CD4-positive, alpha-beta T cell treated with Interleukin-15 for 4 hours (primary cell): Measurements from ENCODE around the gene CENPW.

Experiments
- DNase-seq: peaks from one replicate; pipeline ENCODE4 v3.0.0-alpha.2; 2020; ENCODE audit warnings: low spot score

CENPW gene

DNA sequence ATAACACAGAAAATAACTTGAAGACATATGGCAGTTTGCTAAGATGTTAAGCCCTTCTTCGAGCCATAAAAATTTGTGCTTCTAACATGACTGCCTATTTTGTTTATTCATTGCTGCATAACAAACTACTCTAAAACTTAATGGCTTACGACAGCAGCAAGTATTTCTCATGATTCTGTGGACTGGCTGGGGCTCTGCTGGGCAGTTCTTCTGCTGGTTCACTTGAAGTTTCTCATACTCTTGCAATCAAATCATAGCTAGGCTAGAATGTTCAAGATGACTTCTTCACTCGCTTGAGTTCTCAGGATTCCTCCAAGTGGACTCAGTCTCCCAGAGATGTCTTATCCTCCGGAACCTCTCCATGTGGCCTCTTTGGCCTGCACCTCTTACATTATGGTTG, 33.4 kb downstream of the CENPW start:
- DNase-seq = no peak

- no peak for DNase-seq
Observed at GRCh38 chr6:126374372-126374771, 34.5 kb downstream of the CENPW start.

- DNase-seq = no peak
Observed at GRCh38 chr6:126376682-126377081, 36.8 kb downstream of the CENPW start.

DNA sequence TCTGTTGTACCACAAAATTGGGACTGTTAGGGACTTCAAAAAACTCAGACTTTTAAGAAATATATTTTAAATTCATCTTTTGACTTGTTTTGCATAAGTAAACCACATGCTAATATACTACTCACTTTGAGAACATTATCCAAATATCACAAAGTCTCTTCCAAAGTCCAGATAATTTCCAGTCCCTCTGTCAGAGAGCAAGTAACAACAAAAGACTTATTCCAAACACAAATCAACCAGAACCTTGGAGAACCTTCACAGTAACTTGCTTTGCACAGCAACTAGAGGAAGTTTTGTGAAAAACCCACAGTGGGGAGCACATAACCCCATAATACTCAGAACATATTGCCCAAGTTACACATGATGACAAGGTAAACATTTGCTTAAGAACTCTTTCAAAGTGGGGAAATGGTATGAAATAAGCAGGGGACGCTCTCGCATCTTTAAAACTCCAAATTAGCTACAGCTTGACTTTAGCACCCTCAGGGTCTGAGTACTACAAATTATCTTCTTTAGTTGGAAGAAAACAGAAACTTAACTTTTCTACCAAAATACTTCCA, 37.8 kb downstream of the CENPW start:
- DNase-seq = no peak

GRCh38 chr6:126380072-126380583, 40.2 kb downstream of the CENPW start:
- DNase-seq = no peak

GRCh38 chr6:126381498-126381897, 41.6 kb downstream of the CENPW start:
- DNase-seq = no peak

DNA sequence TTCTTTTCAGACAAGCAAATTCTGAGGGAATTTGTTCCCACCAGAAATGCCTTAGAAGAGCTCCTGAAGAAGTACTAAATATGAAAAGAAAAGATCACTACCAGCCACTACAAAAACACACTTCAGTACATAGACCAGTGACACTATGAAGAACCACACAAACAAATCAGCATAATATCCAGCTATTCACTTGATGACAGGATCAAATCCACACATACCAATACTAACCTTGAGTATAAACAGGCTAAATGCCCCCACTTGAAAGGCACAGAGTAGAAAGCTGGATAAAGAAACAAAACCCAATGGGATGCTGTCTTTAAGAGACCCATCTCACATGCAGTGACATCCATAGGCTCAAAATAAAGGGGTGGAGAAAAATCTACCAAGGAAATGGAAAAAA, 43.3 kb downstream of the CENPW start:
- DNase-seq = no peak

- DNase-seq = no peak
Observed at GRCh38 chr6:126385536-126385935, 45.6 kb downstream of the CENPW start.

GRCh38 chr6:126388104-126388598, 48.2 kb downstream of the CENPW start:
- no peak for DNase-seq

GRCh38 chr6:126396131-126396530, 56.2 kb downstream of the CENPW start:
- no peak for DNase-seq
